Measurements from ENCODE around the gene MUC6. TPM values are rescaled to one million over a fixed set of nuclear protein-coding genes. Genes with fewer than 3 reads are reported as not detected.
"Not testable (repeated sequence)": the region's sequence is repeated elsewhere in the genome, so short reads cannot be mapped to it uniquely, and the experiment has no call there.

Gene MUC6
- total and polyA plus RNA-seq, 9 of the 15 experiments (the other 6 are each of a cell fraction or from before 2014, with no cell fraction given), result not detected

DNA sequence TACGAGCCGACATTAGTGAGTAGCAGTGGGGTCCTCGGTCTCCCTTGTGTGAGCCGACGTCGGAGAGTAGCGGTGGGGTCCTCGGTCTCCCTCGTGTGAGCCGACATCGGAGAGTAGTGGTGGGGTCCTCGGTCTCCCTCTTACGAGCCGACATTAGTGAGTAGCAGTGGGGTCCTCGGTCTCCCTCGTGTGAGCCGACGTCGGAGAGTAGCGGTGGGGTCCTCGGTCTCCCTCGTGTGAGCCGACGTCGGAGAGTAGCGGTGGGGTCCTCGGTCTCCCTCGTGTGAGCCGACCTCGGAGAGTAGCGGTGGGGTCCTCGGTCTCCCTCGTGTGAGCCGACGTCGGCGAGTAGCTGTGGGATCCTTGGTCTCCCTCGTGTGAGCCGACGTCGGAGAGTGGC lies 61.1 kb downstream of the MUC6 start:
- H3K27me3 ChIP-seq (ENCODE audit: control insufficient read depth in 2 of 2, insufficient read depth in 2 of 2, low read length in 2 of 2); FAIRE-seq; POLR2A ChIA-PET; H3K79me2 ChIP-seq (ENCODE audit: control insufficient read depth, insufficient read depth, low read length); H3K9ac ChIP-seq (ENCODE audit: insufficient read depth in 1 of 2, low read depth in 2 of 2, low read length in 2 of 2); intact Hi-C loops (cut with micrococcal nuclease); H3K4me3 ChIP-seq; H3K27ac ChIP-seq (ENCODE audit: extremely low read depth, low read depth, low read length); CTCF ChIA-PET (ENCODE audit: low intra/inter-chr PET ratio); in situ Hi-C loops (cut with MboI); H3K9me1 ChIP-seq (ENCODE audit: control insufficient read depth, insufficient read depth, low read length); DNase-seq (ENCODE audit: extremely low read depth in 1 of 4, low spot score in 3 of 4); H3K9me3 ChIP-seq (replicated peaks; ENCODE audit: control insufficient read depth, insufficient read depth, low read depth, low read length); H4K20me1 ChIP-seq (replicated peaks; ENCODE audit: control insufficient read depth, insufficient read depth, low read length); H2AFZ ChIP-seq (ENCODE audit: low read depth, low read length); H3K4me2 ChIP-seq (ENCODE audit: insufficient read depth, low read length); BruUV-seq (replicated peaks); ATAC-seq: not testable (repeated sequence)
- TF ChIP-seq POLR2G (IDR thresholded peaks at IDR 0.05; ENCODE audit: low read depth, low read length) (0 out of 2 replicates have a peak, but pooled peaks have one; percentile 29), RBM22 (IDR thresholded peaks at IDR 0.05; ENCODE audit: low read depth, low read length, poor library complexity, severe bottlenecking) (peak; percentile 26)
- WGBS (ENCODE audit: insufficient coverage, low coverage, missing lambda C conversion rate), result 86% methylated on average over 22 of the region's 41 CpGs
- Histone ChIP-seq H3K36me3 (ENCODE audit: control insufficient read depth, insufficient read depth, low read length) (peaks cover 48% of the 10 kb centered on the region; the same call in 2 of the 3 replicates), H3K4me1 (replicated peaks in 1 of 2; ENCODE audit: control insufficient read depth in 2 of 2, insufficient read depth in 2 of 2, low read length in 2 of 2) (peaks cover 0 to 42% of the 10 kb centered on the region in 2 experiments; a peak in 2 of 5 replicates)

DNA sequence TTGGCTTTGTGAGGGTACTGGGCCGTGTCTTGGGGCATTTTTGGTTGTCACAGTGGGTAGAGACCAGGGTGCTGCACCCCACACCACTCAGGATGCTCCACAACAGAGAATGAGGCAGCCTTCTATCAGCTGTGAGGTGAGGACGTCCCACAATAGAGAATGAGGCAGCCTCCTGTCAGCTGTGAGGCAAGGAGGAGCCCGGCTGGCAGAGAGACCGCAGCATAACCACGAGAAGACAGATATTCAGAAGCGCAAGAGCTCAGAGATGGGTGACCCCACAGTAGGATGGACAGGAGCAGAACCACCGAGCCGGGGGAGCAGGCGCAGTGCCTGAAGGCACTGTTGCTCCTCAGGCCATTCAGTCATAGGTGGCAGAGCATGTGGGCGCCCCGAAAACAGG lies 63.3 kb downstream of the MUC6 start:
- no TSS peak for BruUV-seq (replicated peaks)
- ChIA-PET POLR2A (no interaction called here), CTCF (ENCODE audit: low intra/inter-chr PET ratio) (no interaction called here)
- H3K4me3 ChIP-seq, result no peak overlapping the region
- 84% methylated on average over 10 of the region's 11 CpGs for WGBS (ENCODE audit: insufficient coverage, low coverage, missing lambda C conversion rate)
- no peak overlapping the region for H3K4me2 ChIP-seq (ENCODE audit: insufficient read depth, low read length)
- H2AFZ ChIP-seq (ENCODE audit: low read depth, low read length), result no peak overlapping the region
- in situ Hi-C loops (cut with MboI), result no loop called here
- no peaks in the 10 kb centered on the region for H4K20me1 ChIP-seq (replicated peaks; ENCODE audit: control insufficient read depth, insufficient read depth, low read length)
- no peak overlapping the region for H3K27ac ChIP-seq (ENCODE audit: extremely low read depth, low read depth, low read length)
- FAIRE-seq, result no peak
- no peaks in the 10 kb centered on the region for H3K79me2 ChIP-seq (ENCODE audit: control insufficient read depth, insufficient read depth, low read length)
- intact Hi-C loops (cut with micrococcal nuclease), result no loop called here
- no peaks in the 10 kb centered on the region for H3K9me3 ChIP-seq (replicated peaks; ENCODE audit: control insufficient read depth, insufficient read depth, low read depth, low read length)
- H3K4me1 ChIP-seq (replicated peaks in 1 of 2; ENCODE audit: control insufficient read depth in 2 of 2, insufficient read depth in 2 of 2, low read length in 2 of 2), result peaks cover 0 to 39% of the 10 kb centered on the region in 2 experiments; a peak in 2 of 5 replicates
- H3K9ac ChIP-seq (ENCODE audit: insufficient read depth in 1 of 2, low read depth in 2 of 2, low read length in 2 of 2), result no peak overlapping the region
- H3K9me1 ChIP-seq (ENCODE audit: control insufficient read depth, insufficient read depth, low read length), result no peaks in the 10 kb centered on the region
- no peak for DNase-seq (ENCODE audit: extremely low read depth in 1 of 4, low spot score in 3 of 4)
- peaks cover 50% of the 10 kb centered on the region; the same call in 2 of the 3 replicates for H3K36me3 ChIP-seq (ENCODE audit: control insufficient read depth, insufficient read depth, low read length)
- no peaks in the 10 kb centered on the region for H3K27me3 ChIP-seq (ENCODE audit: control insufficient read depth in 2 of 2, insufficient read depth in 2 of 2, low read length in 2 of 2)
- no peak for ATAC-seq
- TF ChIP-seq, protein P1, sequence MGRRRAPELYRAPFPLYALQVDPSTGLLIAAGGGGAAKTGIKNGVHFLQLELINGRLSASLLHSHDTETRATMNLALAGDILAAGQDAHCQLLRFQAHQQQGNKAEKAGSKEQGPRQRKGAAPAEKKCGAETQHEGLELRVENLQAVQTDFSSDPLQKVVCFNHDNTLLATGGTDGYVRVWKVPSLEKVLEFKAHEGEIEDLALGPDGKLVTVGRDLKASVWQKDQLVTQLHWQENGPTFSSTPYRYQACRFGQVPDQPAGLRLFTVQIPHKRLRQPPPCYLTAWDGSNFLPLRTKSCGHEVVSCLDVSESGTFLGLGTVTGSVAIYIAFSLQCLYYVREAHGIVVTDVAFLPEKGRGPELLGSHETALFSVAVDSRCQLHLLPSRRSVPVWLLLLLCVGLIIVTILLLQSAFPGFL (CRISPR knock-in tag; IDR thresholded peaks at IDR 0.05), result no peak
- TF ChIP-seq PHB2 (IDR thresholded peaks at IDR 0.05; ENCODE audit: low read depth) (no peak), ZNF354B (CRISPR knock-in tag; IDR thresholded peaks at IDR 0.05) (no peak), PRPF4 (IDR thresholded peaks at IDR 0.05; ENCODE audit: insufficient read depth, low read depth, low read length, poor library complexity, severe bottlenecking) (no peak), GATAD2B (IDR thresholded peaks at IDR 0.05; ENCODE audit: borderline replicate concordance) (no peak), MXI1 (IDR thresholded peaks at IDR 0.05; ENCODE audit: low read depth, low read length) (no peak), RBM17 (IDR thresholded peaks at IDR 0.05; ENCODE audit: borderline replicate concordance, low read depth, low read length) (no peak), ZNF41 (CRISPR knock-in tag; conservative IDR thresholded peaks at IDR 0.05) (no peak), KDM2B (CRISPR knock-in tag; IDR thresholded peaks at IDR 0.05) (no peak)
- TF ChIP-seq, protein P2, sequence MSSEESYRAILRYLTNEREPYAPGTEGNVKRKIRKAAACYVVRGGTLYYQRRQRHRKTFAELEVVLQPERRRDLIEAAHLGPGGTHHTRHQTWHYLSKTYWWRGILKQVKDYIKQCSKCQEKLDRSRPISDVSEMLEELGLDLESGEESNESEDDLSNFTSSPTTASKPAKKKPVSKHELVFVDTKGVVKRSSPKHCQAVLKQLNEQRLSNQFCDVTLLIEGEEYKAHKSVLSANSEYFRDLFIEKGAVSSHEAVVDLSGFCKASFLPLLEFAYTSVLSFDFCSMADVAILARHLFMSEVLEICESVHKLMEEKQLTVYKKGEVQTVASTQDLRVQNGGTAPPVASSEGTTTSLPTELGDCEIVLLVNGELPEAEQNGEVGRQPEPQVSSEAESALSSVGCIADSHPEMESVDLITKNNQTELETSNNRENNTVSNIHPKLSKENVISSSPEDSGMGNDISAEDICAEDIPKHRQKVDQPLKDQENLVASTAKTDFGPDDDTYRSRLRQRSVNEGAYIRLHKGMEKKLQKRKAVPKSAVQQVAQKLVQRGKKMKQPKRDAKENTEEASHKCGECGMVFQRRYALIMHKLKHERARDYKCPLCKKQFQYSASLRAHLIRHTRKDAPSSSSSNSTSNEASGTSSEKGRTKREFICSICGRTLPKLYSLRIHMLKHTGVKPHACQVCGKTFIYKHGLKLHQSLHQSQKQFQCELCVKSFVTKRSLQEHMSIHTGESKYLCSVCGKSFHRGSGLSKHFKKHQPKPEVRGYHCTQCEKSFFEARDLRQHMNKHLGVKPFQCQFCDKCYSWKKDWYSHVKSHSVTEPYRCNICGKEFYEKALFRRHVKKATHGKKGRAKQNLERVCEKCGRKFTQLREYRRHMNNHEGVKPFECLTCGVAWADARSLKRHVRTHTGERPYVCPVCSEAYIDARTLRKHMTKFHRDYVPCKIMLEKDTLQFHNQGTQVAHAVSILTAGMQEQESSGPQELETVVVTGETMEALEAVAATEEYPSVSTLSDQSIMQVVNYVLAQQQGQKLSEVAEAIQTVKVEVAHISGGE (CRISPR knock-in tag; IDR thresholded peaks at IDR 0.05), result no peak

All from K562 (cell line).